Measurements from ENCODE around the gene MACROD1. TPM values are rescaled to one million over a fixed set of nuclear protein-coding genes. Genes with fewer than 3 reads are reported as not detected.

MACROD1 gene
- total RNA-seq, 4 donors from 2014 or later, result 28.8 to 70.7 (median 33.7) TPM

GRCh38 chr11:63952570-63952969 lies 213.3 kb downstream of the MACROD1 start:
- Histone ChIP-seq H3K4me3 (no peak overlapping the region), H3K27me3 (no peaks in the 10 kb centered on the region), H3K27ac (replicated peaks in 1 of 4) (no peak overlapping the region), H3K9me3 (no peaks in the 10 kb centered on the region), H3K36me3 (peaks cover 20 to 75% (median 61%) of the 10 kb centered on the region in 4 donors), H3K4me1 (no peaks in the 10 kb centered on the region)
- intact Hi-C loops (cut with DNase I), result no loop called here
- TF ChIP-seq EP300 (IDR thresholded peaks at IDR 0.05) (no peak), POLR2A (IDR thresholded peaks at IDR 0.05; ENCODE audit: low read depth) (no peak), CTCF (IDR thresholded peaks at IDR 0.05) (no peak), POLR2AphosphoS5 (IDR thresholded peaks at IDR 0.05) (no peak)
- no peak for DNase-seq (ENCODE audit: extremely low spot score)
- 93% methylated on average over 4 of the region's 4 CpGs for WGBS

- WGBS, result 73% methylated on average over 18 of the region's 20 CpGs
- peaks cover 20 to 81% (median 65%) of the 10 kb centered on the region in 4 donors for H3K36me3 ChIP-seq
- intact Hi-C loops (cut with DNase I), result no loop called here
Measured at GRCh38 chr11:63951779-63952536, 214.0 kb downstream of the MACROD1 start.

More at GRCh38 chr11:63951779-63952536, 214.0 kb downstream of the MACROD1 start:
- Histone ChIP-seq H3K4me1 (no peaks in the 10 kb centered on the region), H3K27me3 (no peaks in the 10 kb centered on the region), H3K9me3 (no peaks in the 10 kb centered on the region), H3K4me3 (no peak overlapping the region), H3K27ac (replicated peaks in 1 of 4) (no peak overlapping the region)
- DNase-seq (ENCODE audit: extremely low spot score), result no peak
- TF ChIP-seq EP300 (IDR thresholded peaks at IDR 0.05) (no peak), POLR2A (IDR thresholded peaks at IDR 0.05; ENCODE audit: low read depth) (no peak), CTCF (IDR thresholded peaks at IDR 0.05) (no peak), POLR2AphosphoS5 (IDR thresholded peaks at IDR 0.05) (no peak)

Small RNAs within 50 kb of the gene (small RNA-seq; reads per million reads assigned to genes)
- gene RNU6-45P, result 0 reads per million in 3 donors

Other genes with a start within 250 kb of the MACROD1 start
- gene RCOR2, start 248.9 kb downstream of the MACROD1 start, total RNA-seq, result under 1 TPM in 3 of 4 donors, not detected in 1; 0.40 to 0.45 (median 0.42) TPM
- gene NAA40, start 227.1 kb downstream of the MACROD1 start, total RNA-seq, result 1 to 10 TPM; 3.8 to 8.8 (median 8.0) TPM
- 100 to 1,000 TPM; 393 to 518 (median 445) TPM for gene COX8A, start 191.5 kb downstream of the MACROD1 start, total RNA-seq
- gene OTUB1, start 179.7 kb downstream of the MACROD1 start, total RNA-seq, result 10 to 100 TPM; 57.7 to 70.5 (median 65.4) TPM
- 1 to 10 TPM; 2.1 to 5.0 (median 3.1) TPM for gene FLRT1, start 130.2 kb downstream of the MACROD1 start, total RNA-seq
- 100 to 1,000 TPM in 3 of 4 donors, 10 to 100 TPM in 1; 82.2 to 116 (median 101) TPM for gene STIP1, start 20.1 kb upstream of the MACROD1 start, total RNA-seq
- gene FERMT3, start 40.6 kb upstream of the MACROD1 start, total RNA-seq, result 10 to 100 TPM; 12.9 to 35.5 (median 15.5) TPM
- gene TRPT1, start 60.1 kb upstream of the MACROD1 start, total RNA-seq, result 10 to 100 TPM; 42.3 to 90.5 (median 72.1) TPM
- 10 to 100 TPM; 37.8 to 58.7 (median 48.6) TPM for gene NUDT22, start 60.2 kb upstream of the MACROD1 start, total RNA-seq
- 10 to 100 TPM; 19.4 to 40.4 (median 25.3) TPM for gene DNAJC4, start 64.4 kb upstream of the MACROD1 start, total RNA-seq
- gene VEGFB, start 68.5 kb upstream of the MACROD1 start, total RNA-seq, result 100 to 1,000 TPM in 2 of 4 donors, 10 to 100 TPM in 2; 92.3 to 144 (median 108) TPM
- 10 to 100 TPM; 49.0 to 87.8 (median 65.5) TPM for gene FKBP2, start 75.0 kb upstream of the MACROD1 start, total RNA-seq
- 10 to 100 TPM; 50.4 to 92.9 (median 79.8) TPM for gene PPP1R14B, start 80.8 kb upstream of the MACROD1 start, total RNA-seq
- gene PLCB3, start 85.4 kb upstream of the MACROD1 start, total RNA-seq, result 10 to 100 TPM; 18.9 to 36.5 (median 25.3) TPM
- 100 to 1,000 TPM in 3 of 4 donors, 10 to 100 TPM in 1; 99.3 to 138 (median 122) TPM for gene BAD, start 118.6 kb upstream of the MACROD1 start, total RNA-seq
- 10 to 100 TPM; 20.9 to 36.1 (median 25.4) TPM for gene GPR137, start 119.7 kb upstream of the MACROD1 start, total RNA-seq
- not detected for gene KCNK4, start 125.2 kb upstream of the MACROD1 start, total RNA-seq
- under 1 TPM in 1 of 4 donors, not detected in 3; 0.80 TPM for gene CATSPERZ, start 134.2 kb upstream of the MACROD1 start, total RNA-seq
- gene ESRRA, start 139.4 kb upstream of the MACROD1 start, total RNA-seq, result 10 to 100 TPM; 63.5 to 95.8 (median 76.1) TPM
- 100 to 1,000 TPM; 202 to 281 (median 212) TPM for gene TRMT112, start 151.4 kb upstream of the MACROD1 start, total RNA-seq
- 100 to 1,000 TPM; 144 to 178 (median 155) TPM for gene PRDX5, start 152.0 kb upstream of the MACROD1 start, total RNA-seq
- 10 to 100 TPM in 1 of 4 donors, 1 to 10 TPM in 3; 7.0 to 12.5 (median 8.2) TPM for gene CCDC88B, start 174.1 kb upstream of the MACROD1 start, total RNA-seq
- gene RPS6KA4, start 193.0 kb upstream of the MACROD1 start, total RNA-seq, result 10 to 100 TPM; 19.1 to 36.1 (median 26.0) TPM

Measured in esophagus muscularis mucosa (tissue), 4 donors.